T-cell (primary cell): ENCODE results near the gene ADK. TPM values are rescaled to one million over a fixed set of nuclear protein-coding genes. Genes with fewer than 3 reads are reported as not detected.

Experiments
- ATAC-seq, 4 experiments: fragments of 200-7000 bp in 3 of 4; fragments of 150-1000 bp in 1 of 4; cut with Tn5 transposase; replicated peaks in 1 of 4; 1 replicate in 3 of 4; 2 replicates in 1 of 4; pipeline ENCODE4 v1.10.0; 2021; ENCODE audit warnings: moderate library complexity in 3 of 4, mild to moderate bottlenecking in 2 of 4, moderate number of reproducible peaks in 1 of 4
- CTCF ChIA-PET, 2 donors: fragments of 300-600 bp; sonication (Branson Sonifier 250); formaldehyde crosslinking; loops; one replicate each; lab custom pipeline; 2022; ENCODE audit warnings: antibody characterized with exemption in 2 of 2; lab: Charles Lee
- POLR2A ChIA-PET, 2 donors: fragments of 300-600 bp; sonication (Branson Sonifier 250); formaldehyde crosslinking; loops; one replicate each; lab custom pipeline; 2022; ENCODE audit warnings: antibody characterized with exemption in 2 of 2; lab: Charles Lee
- DNase-seq, 35 experiments: peaks; one replicate each; pipeline versions ENCODE4 v3.0.0 to v3.0.0-alpha.2; 2013 to 2023
- H3K27ac ChIP-seq: one replicate; pipeline ENCODE4 v1.5.1; 2013; ENCODE audit warnings: low read length
- H3K27me3 ChIP-seq, 2 experiments: replicated peaks in 1 of 2; 1 replicate in 1 of 2; 2 replicates in 1 of 2; pipeline versions ENCODE4 v1.6.1 to v1.7.0; 2013; ENCODE audit warnings: low read length in 1 of 2, mixed read lengths in 1 of 2; ENCODE audit not compliant: control insufficient read depth in 2 of 2, insufficient read depth in 2 of 2; ENCODE audit errors: extremely low read depth in 1 of 2
- H3K36me3 ChIP-seq, 2 donors: 1 replicate in 1 of 2; 2 replicates in 1 of 2; pipeline versions ENCODE4 v1.6.1 to v1.7.0; 2013; ENCODE audit warnings: low read length in 1 of 2; ENCODE audit not compliant: control insufficient read depth in 2 of 2, insufficient read depth in 1 of 2; ENCODE audit errors: extremely low read depth in 1 of 2
- H3K4me1 ChIP-seq, 2 experiments: 1 replicate in 1 of 2; 2 replicates in 1 of 2; pipeline versions ENCODE4 v1.6.1 to v1.7.0; 2013; ENCODE audit warnings: low read length in 2 of 2, mixed read lengths in 1 of 2; ENCODE audit not compliant: insufficient read depth in 2 of 2, control insufficient read depth in 1 of 2; ENCODE audit errors: extremely low read depth in 1 of 2
- H3K4me3 ChIP-seq, 2 donors: 1 replicate in 1 of 2; 2 replicates in 1 of 2; pipeline versions ENCODE4 v1.5.1 to v1.7.0; 2013; ENCODE audit warnings: mild to moderate bottlenecking in 2 of 2, low read length in 1 of 2, moderate library complexity in 1 of 2; ENCODE audit not compliant: control insufficient read depth in 1 of 2; ENCODE audit errors: extremely low read depth in 1 of 2
- H3K9me3 ChIP-seq: 2 replicates; pipeline ENCODE4 v1.7.0; 2013
- H3K27ac Mint-ChIP-seq, 2 donors: one replicate each; pipeline ENCODE4 v1.8.0; 2020 to 2021; ENCODE audit warnings: mild to moderate bottlenecking in 2 of 2, mixed read lengths in 2 of 2
- H3K27me3 Mint-ChIP-seq, 2 donors: one replicate each; pipeline ENCODE4 v1.8.0; 2021 to 2022; ENCODE audit warnings: mixed read lengths in 2 of 2
- H3K36me3 Mint-ChIP-seq: one replicate; pipeline ENCODE4 v1.8.0; 2021; ENCODE audit warnings: mixed read lengths
- H3K4me1 Mint-ChIP-seq, 3 donors: one replicate each; pipeline ENCODE4 v1.8.0; 2020 to 2022; ENCODE audit warnings: mixed read lengths in 3 of 3, mild to moderate bottlenecking in 1 of 3
- H3K4me3 Mint-ChIP-seq, 3 donors: one replicate each; pipeline ENCODE4 v1.8.0; 2020 to 2022; ENCODE audit warnings: mild to moderate bottlenecking in 3 of 3, mixed read lengths in 3 of 3, moderate library complexity in 3 of 3
- H3K9me3 Mint-ChIP-seq, 3 donors: one replicate each; pipeline ENCODE4 v1.8.0; 2020 to 2022; ENCODE audit warnings: mixed read lengths in 3 of 3
- WGBS: methylation state at CpG from one replicate; pipeline ENCODE4 v1.1.5; 2013; ENCODE audit warnings: missing lambda C conversion rate; ENCODE audit not compliant: insufficient coverage; 5-methylcytosine and 5-hydroxymethylcytosine counted together
- total RNA-seq, 35 experiments: library from RNA in 6 of 35; stranded (reverse) in 6 of 35; fragments of 120-200 nt in 1 of 35; gene quantifications; one replicate each; pipeline versions ENCODE4 v1.2.1 to v1.2.4 and lab custom pipeline; 2013 to 2026

The ADK gene
- total RNA-seq, 5 donors from 2014 or later (not counting 1 experiment from before 2014, with no cell fraction given): 20.7 to 32.8 (median 23.6) TPM

DNA sequence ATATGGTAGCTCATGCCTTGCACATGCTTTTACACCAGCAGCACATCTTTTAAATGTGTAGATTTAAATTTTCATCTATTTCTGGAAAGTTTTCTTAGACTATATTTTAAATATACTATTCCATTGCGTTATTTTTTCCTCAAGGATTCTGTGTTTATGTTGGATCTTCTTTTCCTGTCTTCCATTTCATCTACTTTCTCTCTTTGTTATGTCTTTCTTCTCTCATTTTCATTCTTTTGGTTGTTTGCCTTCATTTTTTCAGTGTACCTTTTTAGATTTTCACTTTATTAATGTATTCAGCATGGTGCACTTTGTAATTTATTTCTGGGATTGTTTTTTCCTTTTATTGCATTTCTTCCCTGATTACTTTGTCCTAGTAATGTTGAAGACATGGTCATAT lies 329.8 kb downstream of the ADK start:
- no peak overlapping the region for H3K27ac ChIP-seq
- ATAC-seq: no peak
- Mint-ChIP-seq H3K36me3 (peaks cover 41% of the 10 kb centered on the region), H3K27ac (no peak overlapping the region), H3K27me3 (no peaks in the 10 kb centered on the region), H3K9me3 (peaks cover 0 to 9% (median 0%) of the 10 kb centered on the region in 3 donors), H3K4me1 (peaks cover 0 to 2% (median 2%) of the 10 kb centered on the region in 3 donors), H3K4me3 (no peak overlapping the region)
- no CpG with 5 or more reads among the region's 1 CpG for WGBS
- ChIA-PET CTCF (interaction anchor here in 1 of 2 donors (0.6 kb wide), 1 partner anchor 179 kb away, joined by 6 read pairs; no protein-coding TSS in a partner anchor), POLR2A (no interaction called here)
- no peaks in the 10 kb centered on the region for H3K9me3 ChIP-seq
- no peaks in the 10 kb centered on the region for H3K27me3 ChIP-seq
- no peaks in the 10 kb centered on the region for H3K4me1 ChIP-seq
- H3K4me3 ChIP-seq: no peak overlapping the region
- no peaks in the 10 kb centered on the region for H3K36me3 ChIP-seq
- DNase-seq: no peak

DNA sequence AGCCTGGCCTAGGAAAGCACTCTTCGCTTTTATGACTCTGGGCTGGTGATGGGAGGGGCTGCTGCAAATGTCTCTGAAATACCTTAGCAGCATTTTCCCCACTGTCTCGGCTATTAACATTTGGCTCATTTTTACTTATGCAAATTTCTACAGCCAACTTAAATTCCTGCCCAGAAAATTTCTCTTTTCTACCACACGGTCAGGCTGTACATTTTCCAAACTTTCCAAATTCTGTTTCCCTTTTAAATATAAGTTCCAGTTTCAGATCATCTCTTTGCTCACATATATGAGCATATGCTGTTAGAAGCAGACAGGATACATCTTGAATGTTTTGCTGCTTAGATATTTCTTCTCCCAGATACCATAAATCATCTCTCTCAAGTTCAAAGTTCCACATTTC lies 332.3 kb downstream of the ADK start:
- ChIA-PET POLR2A (no interaction called here), CTCF (no interaction called here)
- H3K27me3 Mint-ChIP-seq: no peaks in the 10 kb centered on the region
- ATAC-seq (no peak), DNase-seq (no peak)
- H3K36me3 ChIP-seq: no peaks in the 10 kb centered on the region
- H3K9me3 ChIP-seq: no peaks in the 10 kb centered on the region
- no peak overlapping the region for H3K4me3 Mint-ChIP-seq
- peaks cover 0 to 9% (median 0%) of the 10 kb centered on the region in 3 donors for H3K9me3 Mint-ChIP-seq
- 100% methylated on average over 1 of the region's 3 CpGs for WGBS
- H3K27ac Mint-ChIP-seq: no peak overlapping the region
- H3K4me1 ChIP-seq: no peaks in the 10 kb centered on the region
- H3K36me3 Mint-ChIP-seq: peaks cover 42% of the 10 kb centered on the region
- no peak overlapping the region for H3K4me3 ChIP-seq
- peaks cover 0 to 2% (median 0%) of the 10 kb centered on the region in 3 donors for H3K4me1 Mint-ChIP-seq
- H3K27ac ChIP-seq: no peak overlapping the region
- H3K27me3 ChIP-seq: no peaks in the 10 kb centered on the region

DNA sequence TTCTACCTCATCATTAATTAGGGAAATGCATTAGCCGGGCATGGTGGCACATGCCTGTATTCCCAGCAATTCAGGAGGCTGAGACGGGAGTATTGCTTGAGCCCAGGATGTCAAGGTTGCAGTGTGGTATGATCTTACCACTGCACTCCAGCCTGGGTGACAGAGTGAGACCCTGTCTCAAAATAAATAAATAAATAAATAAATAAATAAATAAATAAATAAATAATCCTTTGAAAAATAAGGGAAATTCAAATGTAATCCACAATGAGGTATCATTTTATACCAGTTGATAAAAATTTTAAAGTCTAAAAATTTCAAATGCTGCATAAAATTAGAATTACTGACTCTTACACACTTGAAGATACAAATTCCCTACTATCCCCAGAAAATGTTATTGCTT lies 334.3 kb downstream of the ADK start:
- Mint-ChIP-seq H3K9me3 (peaks cover 0 to 9% (median 0%) of the 10 kb centered on the region in 3 donors), H3K27me3 (no peaks in the 10 kb centered on the region), H3K4me1 (peaks cover 0 to 2% (median 0%) of the 10 kb centered on the region in 3 donors), H3K36me3 (peaks cover 42% of the 10 kb centered on the region), H3K27ac (no peak overlapping the region), H3K4me3 (no peak overlapping the region)
- ChIA-PET CTCF (no interaction called here), POLR2A (no interaction called here)
- H3K27me3 ChIP-seq: no peaks in the 10 kb centered on the region
- H3K4me1 ChIP-seq: no peaks in the 10 kb centered on the region
- no peak overlapping the region for H3K4me3 ChIP-seq
- H3K36me3 ChIP-seq: no peaks in the 10 kb centered on the region
- no peak overlapping the region for H3K27ac ChIP-seq
- no peak for ATAC-seq
- DNase-seq: no peak
- no CpG with 5 or more reads among the region's 2 CpGs for WGBS
- H3K9me3 ChIP-seq: no peaks in the 10 kb centered on the region

DNA sequence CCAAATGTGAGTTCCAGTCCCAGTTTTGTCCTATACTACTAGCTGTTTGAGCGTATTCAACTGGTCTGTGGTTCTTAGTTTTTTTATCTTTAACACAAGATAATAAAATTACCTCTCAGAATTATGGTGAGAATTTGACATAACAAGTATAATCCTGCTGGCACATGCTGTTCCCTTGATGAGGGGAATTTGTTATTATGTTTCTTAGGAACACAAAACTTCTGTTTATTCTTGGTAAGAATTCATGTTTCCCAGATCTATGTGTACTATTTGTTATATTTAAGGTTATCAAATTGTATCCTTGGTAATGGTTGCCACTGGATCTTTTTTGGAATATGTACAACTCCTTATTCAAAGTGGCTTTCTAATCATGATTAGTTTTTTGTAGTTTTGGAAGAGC lies 335.6 kb downstream of the ADK start:
- Mint-ChIP-seq H3K9me3 (peaks cover 0 to 9% (median 0%) of the 10 kb centered on the region in 3 donors), H3K4me3 (no peak overlapping the region), H3K27ac (no peak overlapping the region), H3K36me3 (peaks cover 43% of the 10 kb centered on the region), H3K4me1 (peaks cover 0 to 3% (median 3%) of the 10 kb centered on the region in 3 donors), H3K27me3 (no peaks in the 10 kb centered on the region)
- POLR2A ChIA-PET: no interaction called here
- Histone ChIP-seq H3K4me3 (no peak overlapping the region), H3K27ac (no peak overlapping the region), H3K4me1 (no peaks in the 10 kb centered on the region), H3K27me3 (no peaks in the 10 kb centered on the region), H3K9me3 (no peaks in the 10 kb centered on the region), H3K36me3 (no peaks in the 10 kb centered on the region)
- no CpG with 5 or more reads among the region's 1 CpG for WGBS
- no peak for DNase-seq
- CTCF ChIA-PET: no interaction called here
- ATAC-seq: no peak

DNA sequence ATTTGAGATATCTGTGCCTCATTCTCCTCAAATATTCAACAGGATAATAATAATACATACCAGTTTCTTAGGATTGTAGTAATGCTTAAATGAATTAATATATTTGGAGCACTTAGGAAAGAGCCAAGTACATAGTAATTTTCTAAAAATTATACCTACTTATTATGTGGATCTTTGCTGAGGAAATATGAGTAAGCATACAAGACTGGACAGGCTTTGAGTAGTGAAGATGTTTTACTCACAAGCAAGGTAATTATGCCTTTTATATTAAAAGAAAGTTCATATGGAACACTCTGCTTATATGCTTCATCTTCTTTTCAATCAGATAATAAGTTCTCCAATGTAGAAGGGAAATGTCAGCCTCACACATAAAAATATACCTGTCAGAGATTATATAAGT lies 337.9 kb downstream of the ADK start:
- no peak overlapping the region for H3K4me3 ChIP-seq
- no peaks in the 10 kb centered on the region for H3K36me3 ChIP-seq
- ChIA-PET POLR2A (no interaction called here), CTCF (no interaction called here)
- peaks cover 21% of the 10 kb centered on the region for H3K36me3 Mint-ChIP-seq
- H3K9me3 ChIP-seq: no peaks in the 10 kb centered on the region
- H3K4me3 Mint-ChIP-seq: no peak overlapping the region
- H3K4me1 ChIP-seq: no peaks in the 10 kb centered on the region
- ATAC-seq (no peak), DNase-seq (no peak)
- H3K27me3 Mint-ChIP-seq: no peaks in the 10 kb centered on the region
- H3K27ac ChIP-seq: no peak overlapping the region
- H3K4me1 Mint-ChIP-seq: peaks cover 0 to 4% (median 4%) of the 10 kb centered on the region in 3 donors
- no peaks in the 10 kb centered on the region for H3K27me3 ChIP-seq
- H3K27ac Mint-ChIP-seq: no peak overlapping the region
- no peaks in the 10 kb centered on the region for H3K9me3 Mint-ChIP-seq

DNA sequence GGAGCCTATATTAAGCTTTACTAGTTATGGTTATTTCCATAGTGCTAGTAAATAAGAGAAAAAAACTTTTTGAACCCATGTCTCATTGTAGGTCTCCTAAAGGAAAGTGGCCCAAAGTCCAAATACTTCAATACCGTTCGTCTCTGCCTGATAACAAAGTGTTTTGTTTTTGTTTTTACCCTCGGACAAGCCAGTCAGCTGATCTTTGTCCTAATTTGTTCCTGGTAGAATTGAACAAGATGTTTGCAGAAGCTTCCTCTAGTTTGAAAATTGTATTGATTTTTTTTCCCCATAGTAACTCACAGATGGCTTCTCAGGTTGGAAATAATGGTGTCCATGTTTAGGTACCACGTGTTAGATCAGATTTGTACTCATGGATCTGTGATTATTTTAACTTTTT lies 339.5 kb downstream of the ADK start:
- DNase-seq (no peak), ATAC-seq (no peak)
- Mint-ChIP-seq H3K27me3 (no peaks in the 10 kb centered on the region), H3K9me3 (peaks cover 0 to under 1% (median 0%) of the 10 kb centered on the region in 3 donors), H3K4me1 (peaks cover 0 to 4% (median 4%) of the 10 kb centered on the region in 3 donors), H3K4me3 (no peak overlapping the region), H3K27ac (no peak overlapping the region), H3K36me3 (peaks cover 16% of the 10 kb centered on the region)
- Histone ChIP-seq H3K27ac (no peak overlapping the region), H3K4me1 (no peaks in the 10 kb centered on the region), H3K4me3 (no peak overlapping the region), H3K36me3 (no peaks in the 10 kb centered on the region), H3K9me3 (no peaks in the 10 kb centered on the region), H3K27me3 (no peaks in the 10 kb centered on the region)
- WGBS: no CpG with 5 or more reads among the region's 4 CpGs
- CTCF ChIA-PET: no interaction called here
- POLR2A ChIA-PET: no interaction called here

DNA sequence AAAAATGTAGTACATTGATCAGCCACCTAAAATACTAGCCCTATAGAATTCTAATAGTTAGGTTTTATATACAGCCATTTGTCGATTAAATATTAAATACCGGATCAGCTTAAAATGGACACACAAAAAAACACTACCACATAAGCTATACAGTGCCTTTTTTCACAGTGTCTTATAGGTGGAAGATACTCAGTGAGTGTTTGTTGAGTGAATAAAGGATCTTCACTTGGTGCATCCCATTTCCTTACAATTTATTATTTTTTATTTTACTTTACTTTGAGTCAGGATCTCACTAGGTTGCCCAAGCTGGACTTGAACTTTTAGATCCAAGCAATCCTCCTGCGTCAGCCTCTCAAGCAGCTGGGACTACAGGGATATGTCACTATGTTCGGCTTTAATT lies 340.0 kb downstream of the ADK start:
- Histone ChIP-seq H3K4me1 (no peaks in the 10 kb centered on the region), H3K4me3 (no peak overlapping the region), H3K27me3 (no peaks in the 10 kb centered on the region), H3K27ac (no peak overlapping the region), H3K9me3 (no peaks in the 10 kb centered on the region), H3K36me3 (no peaks in the 10 kb centered on the region)
- no peak for DNase-seq
- CTCF ChIA-PET: no interaction called here
- WGBS: no CpG with 5 or more reads among the region's 4 CpGs
- Mint-ChIP-seq H3K27me3 (no peaks in the 10 kb centered on the region), H3K4me3 (no peak overlapping the region), H3K36me3 (peaks cover 17% of the 10 kb centered on the region), H3K9me3 (peaks cover 0 to 5% (median 0%) of the 10 kb centered on the region in 3 donors), H3K27ac (no peak overlapping the region), H3K4me1 (peaks cover 0 to 4% (median 4%) of the 10 kb centered on the region in 3 donors)
- no peak for ATAC-seq
- POLR2A ChIA-PET: no interaction called here
